ENCODE measurements around the gene PTPRN2.

The PTPRN2 gene

GRCh38 chr7:157791666-157792065, 796.0 kb downstream of the PTPRN2 start:
- ATAC-seq (replicated peaks; ENCODE audit: extremely low read depth, poor library complexity, severe bottlenecking) (no peak), DNase-seq (ENCODE audit: low spot score in 2 of 2) (no peak)
- Mint-ChIP-seq H3K4me1 (no peaks in the 10 kb centered on the region), H3K4me3 (no peak overlapping the region), H3K9me3 (no peaks in the 10 kb centered on the region), H3K27ac (ENCODE audit: low read depth) (no peak overlapping the region), H3K36me3 (ENCODE audit: insufficient read depth) (no peaks in the 10 kb centered on the region), H3K27me3 (no peaks in the 10 kb centered on the region)

DNA sequence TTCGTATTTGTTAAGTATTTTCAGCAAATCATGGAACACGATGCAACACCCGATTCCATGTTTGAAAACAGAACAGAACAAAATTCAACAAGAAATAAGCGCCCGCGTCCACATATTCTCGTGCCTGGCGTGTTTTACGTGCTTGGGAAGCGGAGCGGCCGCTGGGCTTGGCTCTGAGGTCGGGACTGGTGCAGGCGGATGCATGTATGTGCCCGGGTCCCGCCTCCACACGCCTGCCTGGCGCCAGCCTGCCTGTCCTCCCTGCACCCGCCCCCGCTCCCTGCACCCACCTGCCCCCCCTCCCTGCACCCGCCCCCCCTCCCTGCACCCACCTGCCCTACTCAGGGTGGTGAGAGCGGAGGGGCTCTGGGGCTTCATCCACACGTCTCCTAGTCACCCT, 796.4 kb downstream of the PTPRN2 start:
- no peak overlapping the region for H3K27ac Mint-ChIP-seq (ENCODE audit: low read depth)
- no peaks in the 10 kb centered on the region for H3K27me3 Mint-ChIP-seq
- H3K4me3 Mint-ChIP-seq = no peak overlapping the region
- ATAC-seq (replicated peaks; ENCODE audit: extremely low read depth, poor library complexity, severe bottlenecking) (no peak), DNase-seq (ENCODE audit: low spot score in 2 of 2) (no peak)
- no peaks in the 10 kb centered on the region for H3K4me1 Mint-ChIP-seq
- H3K36me3 Mint-ChIP-seq (ENCODE audit: insufficient read depth) = no peaks in the 10 kb centered on the region
- no peaks in the 10 kb centered on the region for H3K9me3 Mint-ChIP-seq

DNA sequence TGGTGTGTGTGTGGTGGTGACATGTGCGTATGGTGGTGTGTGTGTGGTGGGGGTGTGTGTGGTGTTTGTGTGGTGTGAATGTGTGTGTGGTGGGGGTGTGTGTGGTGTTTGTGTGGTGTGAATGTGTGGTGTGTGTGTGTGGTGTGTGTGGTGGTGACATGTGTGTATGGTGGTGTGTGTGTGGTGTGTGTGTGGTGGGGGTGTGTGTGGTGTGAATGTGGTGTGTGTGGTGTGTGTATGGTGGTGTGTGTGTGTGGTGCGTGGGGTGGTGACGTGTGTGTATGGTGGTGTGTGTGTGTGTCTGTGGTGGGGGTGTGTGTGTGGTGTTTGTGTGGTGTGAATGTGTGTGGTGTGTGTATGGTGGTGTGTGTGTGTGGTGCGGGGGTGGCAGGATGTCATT, 797.7 kb downstream of the PTPRN2 start:
- no peak overlapping the region for H3K4me3 Mint-ChIP-seq
- no peaks in the 10 kb centered on the region for H3K27me3 Mint-ChIP-seq
- no peak for DNase-seq (ENCODE audit: low spot score in 2 of 2)
- H3K9me3 Mint-ChIP-seq = no peaks in the 10 kb centered on the region
- H3K4me1 Mint-ChIP-seq = no peaks in the 10 kb centered on the region
- H3K36me3 Mint-ChIP-seq (ENCODE audit: insufficient read depth) = no peaks in the 10 kb centered on the region
- no peak for ATAC-seq (replicated peaks; ENCODE audit: extremely low read depth, poor library complexity, severe bottlenecking)
- H3K27ac Mint-ChIP-seq (ENCODE audit: low read depth) = no peak overlapping the region

DNA sequence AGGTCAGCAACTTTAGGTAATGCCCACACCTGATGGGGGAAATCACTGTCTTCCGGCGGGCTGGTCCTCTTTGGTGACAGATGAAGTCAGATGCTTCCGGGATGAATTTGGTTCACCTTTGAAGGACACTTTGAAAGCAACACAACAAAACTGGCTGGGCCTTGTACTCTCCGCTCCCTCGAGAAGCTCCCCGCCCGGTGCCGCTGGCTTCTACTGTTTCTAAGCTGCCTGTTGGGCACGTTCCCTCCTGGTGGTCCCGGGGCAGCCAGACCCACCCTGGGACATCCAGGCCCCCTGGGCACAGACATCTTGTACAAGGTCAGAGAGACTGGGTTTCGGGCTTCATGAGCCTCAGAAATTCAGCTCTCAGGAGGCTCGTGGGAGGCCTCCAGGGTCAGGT, 798.5 kb downstream of the PTPRN2 start:
- Mint-ChIP-seq H3K27me3 (no peaks in the 10 kb centered on the region), H3K36me3 (ENCODE audit: insufficient read depth) (no peaks in the 10 kb centered on the region), H3K4me3 (no peak overlapping the region), H3K27ac (ENCODE audit: low read depth) (no peak overlapping the region), H3K4me1 (no peaks in the 10 kb centered on the region), H3K9me3 (no peaks in the 10 kb centered on the region)
- DNase-seq (ENCODE audit: low spot score in 2 of 2) = no peak
- ATAC-seq (replicated peaks; ENCODE audit: extremely low read depth, poor library complexity, severe bottlenecking) = no peak

DNA sequence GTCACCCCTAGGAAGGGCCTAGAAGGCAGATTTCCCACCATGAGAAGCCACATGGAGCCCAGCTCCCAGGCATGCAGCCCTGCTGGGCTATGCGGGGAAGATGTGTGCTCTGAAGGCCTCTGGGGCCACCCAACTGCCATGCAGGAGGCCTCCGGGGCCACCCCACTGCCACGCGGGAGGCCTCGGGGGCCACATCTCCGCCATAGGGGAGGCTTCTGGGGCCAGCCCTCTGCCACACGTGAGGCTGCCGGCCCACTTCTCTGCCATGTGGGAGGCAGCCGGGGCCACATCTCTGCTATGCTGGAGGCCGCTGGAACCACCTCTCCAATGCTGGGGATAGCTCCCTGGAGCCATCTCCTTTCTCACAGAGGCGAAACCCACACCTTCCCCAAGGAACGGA, 799.0 kb downstream of the PTPRN2 start:
- H3K36me3 Mint-ChIP-seq (ENCODE audit: insufficient read depth) = no peaks in the 10 kb centered on the region

GRCh38 chr7:157787275-157787701, 800.3 kb downstream of the PTPRN2 start:
- Mint-ChIP-seq H3K4me1 (no peaks in the 10 kb centered on the region), H3K9me3 (no peaks in the 10 kb centered on the region), H3K4me3 (no peak overlapping the region), H3K27ac (ENCODE audit: low read depth) (no peak overlapping the region), H3K27me3 (peaks cover 12% of the 10 kb centered on the region), H3K36me3 (ENCODE audit: insufficient read depth) (no peaks in the 10 kb centered on the region)
- no peak for ATAC-seq (replicated peaks; ENCODE audit: extremely low read depth, poor library complexity, severe bottlenecking)
- DNase-seq (ENCODE audit: low spot score in 2 of 2) = no peak

More for the DNA sequence above, 799.0 kb downstream of the PTPRN2 start:
- Mint-ChIP-seq H3K9me3 (no peaks in the 10 kb centered on the region), H3K27ac (ENCODE audit: low read depth) (no peak overlapping the region), H3K4me3 (no peak overlapping the region), H3K27me3 (no peaks in the 10 kb centered on the region), H3K4me1 (no peaks in the 10 kb centered on the region)
- ATAC-seq (replicated peaks; ENCODE audit: extremely low read depth, poor library complexity, severe bottlenecking) (no peak), DNase-seq (ENCODE audit: low spot score in 2 of 2) (no peak)

DNA sequence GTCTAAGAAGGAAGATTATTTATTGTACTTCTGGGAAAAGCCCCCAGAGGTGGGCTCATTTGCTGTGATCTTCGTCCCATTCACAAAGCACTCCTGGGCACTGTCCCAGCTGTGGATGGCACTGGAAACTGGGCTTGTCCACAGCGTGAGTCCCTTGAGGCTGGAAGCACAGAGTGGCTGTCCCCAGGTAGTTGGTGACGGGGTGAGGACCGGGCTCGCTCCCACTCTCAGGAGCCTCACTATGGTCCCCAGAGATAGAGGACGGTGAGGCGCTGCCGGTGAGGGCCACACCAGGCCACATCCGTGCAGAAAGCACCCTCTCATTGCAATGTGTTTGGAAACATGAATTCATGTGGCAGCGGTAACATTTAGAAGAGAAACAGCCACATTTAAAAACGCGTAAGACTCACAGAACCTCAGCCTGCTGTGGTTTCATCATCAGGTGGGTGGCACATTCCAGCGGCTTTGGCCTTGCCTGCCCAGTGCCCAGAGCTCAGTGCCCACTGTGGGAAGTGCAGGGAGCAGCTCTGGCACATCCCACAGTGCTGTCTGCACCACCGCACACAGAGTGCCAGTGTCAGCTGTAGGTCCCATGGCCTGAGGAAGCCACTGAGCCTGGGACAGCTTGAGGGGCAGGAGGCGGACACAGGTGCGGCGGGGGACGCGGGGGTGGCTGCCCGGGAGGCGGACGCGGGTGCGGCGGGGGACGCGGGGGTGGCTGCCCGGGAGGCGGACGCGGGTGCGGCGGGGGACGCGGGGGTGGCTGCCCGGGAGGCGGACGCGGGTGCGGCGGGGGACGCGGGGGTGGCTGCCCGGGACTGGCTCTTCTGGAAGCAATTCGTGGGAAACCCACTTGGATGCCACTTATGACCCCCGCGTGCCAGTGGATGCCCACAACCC, 801.0 kb downstream of the PTPRN2 start:
- DNase-seq (ENCODE audit: low spot score in 2 of 2) (no peak), ATAC-seq (replicated peaks; ENCODE audit: extremely low read depth, poor library complexity, severe bottlenecking) (no peak)
- Mint-ChIP-seq H3K9me3 (no peaks in the 10 kb centered on the region), H3K36me3 (ENCODE audit: insufficient read depth) (no peaks in the 10 kb centered on the region), H3K27me3 (peaks cover 18% of the 10 kb centered on the region), H3K27ac (ENCODE audit: low read depth) (no peak overlapping the region), H3K4me3 (no peak overlapping the region), H3K4me1 (no peaks in the 10 kb centered on the region)

GRCh38 chr7:157785486-157786186, 802.0 kb downstream of the PTPRN2 start:
- Mint-ChIP-seq H3K4me1 (no peaks in the 10 kb centered on the region), H3K27ac (ENCODE audit: low read depth) (no peak overlapping the region), H3K4me3 (no peak overlapping the region), H3K9me3 (no peaks in the 10 kb centered on the region), H3K27me3 (peaks cover 26% of the 10 kb centered on the region), H3K36me3 (ENCODE audit: insufficient read depth) (no peaks in the 10 kb centered on the region)
- no peak for ATAC-seq (replicated peaks; ENCODE audit: extremely low read depth, poor library complexity, severe bottlenecking)
- DNase-seq (ENCODE audit: low spot score in 2 of 2) = no peak

- ATAC-seq (replicated peaks; ENCODE audit: extremely low read depth, poor library complexity, severe bottlenecking) = no peak
- no peak for DNase-seq (ENCODE audit: low spot score in 2 of 2)
- no peak overlapping the region for H3K27ac Mint-ChIP-seq (ENCODE audit: low read depth)
- no peak overlapping the region for H3K4me3 Mint-ChIP-seq
- H3K36me3 Mint-ChIP-seq (ENCODE audit: insufficient read depth) = no peaks in the 10 kb centered on the region
- peaks cover 28% of the 10 kb centered on the region for H3K27me3 Mint-ChIP-seq
- no peaks in the 10 kb centered on the region for H3K4me1 Mint-ChIP-seq
- H3K9me3 Mint-ChIP-seq = no peaks in the 10 kb centered on the region
These were observed 802.6 kb downstream of the PTPRN2 start for GRCh38 chr7:157784979-157785441.

DNA sequence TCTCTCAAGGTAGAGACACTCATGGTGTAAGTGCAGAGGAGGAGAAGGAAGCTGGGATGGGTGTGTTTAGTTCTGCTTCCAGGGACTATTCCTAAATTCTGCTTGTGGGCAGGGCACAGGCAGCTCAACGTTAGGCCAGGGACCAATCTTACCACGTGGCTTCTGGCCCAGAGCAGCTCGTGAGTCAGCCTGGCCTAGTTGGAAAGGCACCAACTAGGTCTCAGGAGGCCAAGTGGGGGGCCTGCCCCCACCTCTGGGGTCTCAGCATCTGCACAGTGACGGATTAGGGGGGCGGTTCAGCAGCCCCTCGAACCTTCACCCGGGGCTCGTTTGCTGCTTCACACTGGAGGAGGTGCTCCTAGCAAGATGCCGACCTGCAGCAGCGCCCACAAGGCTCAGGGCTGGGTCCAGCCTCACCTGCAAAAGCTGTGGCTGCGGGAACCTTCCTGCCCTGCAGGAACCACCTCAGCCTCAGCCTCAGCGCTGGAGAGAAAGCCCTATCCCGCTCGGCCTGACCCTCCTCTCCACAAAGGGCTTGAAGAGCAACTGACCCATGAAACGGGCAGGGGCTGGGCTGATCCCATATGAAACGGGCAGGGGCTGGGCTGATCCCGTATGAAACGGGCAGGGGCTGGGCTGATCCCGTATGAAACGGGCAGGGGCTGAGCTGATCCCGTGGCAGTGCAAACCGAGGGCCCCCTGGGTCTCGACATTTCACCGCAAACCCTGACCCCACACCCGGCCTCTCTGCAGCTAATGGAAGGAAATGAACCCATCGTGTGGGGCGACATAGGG, 803.4 kb downstream of the PTPRN2 start:
- DNase-seq (ENCODE audit: low spot score in 2 of 2) = no peak
- Mint-ChIP-seq H3K9me3 (no peaks in the 10 kb centered on the region), H3K27me3 (peaks cover 28% of the 10 kb centered on the region), H3K36me3 (ENCODE audit: insufficient read depth) (no peaks in the 10 kb centered on the region), H3K4me3 (no peak overlapping the region), H3K4me1 (no peaks in the 10 kb centered on the region), H3K27ac (ENCODE audit: low read depth) (no peak overlapping the region)
- no peak for ATAC-seq (replicated peaks; ENCODE audit: extremely low read depth, poor library complexity, severe bottlenecking)

DNA sequence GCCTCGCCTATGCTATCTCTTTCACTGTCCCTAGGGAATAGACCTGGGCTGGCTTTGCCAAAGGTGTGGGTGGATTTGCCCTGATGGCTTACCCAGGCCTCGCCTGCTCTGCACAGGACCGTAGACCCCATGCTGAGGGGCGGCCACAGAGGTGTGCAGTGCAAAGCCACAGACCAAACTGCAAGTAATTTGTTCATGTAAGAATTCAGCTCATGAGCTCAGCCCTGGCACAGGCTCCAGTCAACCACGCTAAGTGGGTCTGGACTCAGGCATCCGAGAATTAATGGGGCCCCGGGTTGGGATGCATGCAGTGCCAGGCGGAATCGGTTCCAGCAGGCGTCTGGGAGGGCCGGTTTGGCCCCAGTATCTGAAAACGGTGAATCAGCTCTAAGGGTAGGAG, 805.6 kb downstream of the PTPRN2 start:
- no peaks in the 10 kb centered on the region for H3K4me1 Mint-ChIP-seq
- no peak for ATAC-seq (replicated peaks; ENCODE audit: extremely low read depth, poor library complexity, severe bottlenecking)
- DNase-seq (ENCODE audit: low spot score in 2 of 2) = no peak
- no peaks in the 10 kb centered on the region for H3K9me3 Mint-ChIP-seq
- H3K27ac Mint-ChIP-seq (ENCODE audit: low read depth) = no peak overlapping the region
- H3K27me3 Mint-ChIP-seq = peaks cover 39% of the 10 kb centered on the region
- H3K4me3 Mint-ChIP-seq = no peak overlapping the region
- no peaks in the 10 kb centered on the region for H3K36me3 Mint-ChIP-seq (ENCODE audit: insufficient read depth)

GRCh38 chr7:157780721-157781120, 806.9 kb downstream of the PTPRN2 start:
- ATAC-seq (replicated peaks; ENCODE audit: extremely low read depth, poor library complexity, severe bottlenecking) (no peak), DNase-seq (ENCODE audit: low spot score in 2 of 2) (no peak)
- H3K27me3 Mint-ChIP-seq = peaks cover 44% of the 10 kb centered on the region
- H3K36me3 Mint-ChIP-seq (ENCODE audit: insufficient read depth) = no peaks in the 10 kb centered on the region
- H3K4me3 Mint-ChIP-seq = no peak overlapping the region
- H3K4me1 Mint-ChIP-seq = no peaks in the 10 kb centered on the region
- no peak overlapping the region for H3K27ac Mint-ChIP-seq (ENCODE audit: low read depth)
- H3K9me3 Mint-ChIP-seq = no peaks in the 10 kb centered on the region

All from central memory CD8-positive, alpha-beta T cell (primary cell).